ENCODE measurements around the gene CABP5. TPM values are rescaled to one million over a fixed set of nuclear protein-coding genes. Genes with fewer than 3 reads are reported as not detected.
"Not testable (repeated sequence)": the region's sequence is repeated elsewhere in the genome, so short reads cannot be mapped to it uniquely, and the experiment has no call there.

The CABP5 gene
- total RNA-seq = not detected in 2 replicates

- Mint-ChIP-seq H3K27me3 (peaks cover 3% of the 10 kb centered on the region), H3K4me3 (no peak within 1 kb of the TSS), H3K36me3 (ENCODE audit: low read depth) (no peaks in the 10 kb centered on the region), H3K27ac (peak within 1 kb of the TSS; percentile 31), H3K9me3 (peaks cover 4% of the 10 kb centered on the region), H3K4me1 (no peaks in the 10 kb centered on the region)
- no peak for DNase-seq
- intact Hi-C loops (cut with micrococcal nuclease) = no loop called here
Observed at GRCh38 chr19:48043675-48044258, at the start of gene CABP5. Gene CABP5, minus strand, starts transcription at chr19:48044079. Its CDS starts 157 bp downstream, at chr19:48043922.

- DNase-seq; H3K9me3 Mint-ChIP-seq; intact Hi-C loops (cut with micrococcal nuclease); H3K4me1 Mint-ChIP-seq; H3K27me3 Mint-ChIP-seq; H3K27ac Mint-ChIP-seq; H3K4me3 Mint-ChIP-seq: not testable (repeated sequence)
- H3K36me3 Mint-ChIP-seq (ENCODE audit: low read depth) = peaks cover 25% of the 10 kb centered on the region
Observed at GRCh38 chr19:48091111-48091718, 47.3 kb upstream of the CABP5 start.

- DNase-seq = no peak
- intact Hi-C loops (cut with micrococcal nuclease) = no loop called here
- no peaks in the 10 kb centered on the region for H3K4me1 Mint-ChIP-seq
- H3K27me3 Mint-ChIP-seq = no peaks in the 10 kb centered on the region
- H3K36me3 Mint-ChIP-seq (ENCODE audit: low read depth) = peaks cover 20% of the 10 kb centered on the region
- H3K27ac Mint-ChIP-seq = no peak overlapping the region
- H3K9me3 Mint-ChIP-seq = no peaks in the 10 kb centered on the region
- H3K4me3 Mint-ChIP-seq = no peak overlapping the region
Observed at GRCh38 chr19:48090281-48090802, 46.5 kb upstream of the CABP5 start.

- H3K27me3 Mint-ChIP-seq; DNase-seq; H3K4me1 Mint-ChIP-seq; H3K4me3 Mint-ChIP-seq; H3K27ac Mint-ChIP-seq; H3K36me3 Mint-ChIP-seq (ENCODE audit: low read depth); intact Hi-C loops (cut with micrococcal nuclease); H3K9me3 Mint-ChIP-seq: not testable (repeated sequence)
Observed at GRCh38 chr19:48088991-48089390, 45.1 kb upstream of the CABP5 start.

GRCh38 chr19:48085904-48086864, 42.3 kb upstream of the CABP5 start:
- H3K4me1 Mint-ChIP-seq = no peaks in the 10 kb centered on the region
- no peak for DNase-seq
- H3K4me3 Mint-ChIP-seq = no peak overlapping the region
- H3K27me3 Mint-ChIP-seq = no peaks in the 10 kb centered on the region
- intact Hi-C loops (cut with micrococcal nuclease) = no loop called here
- H3K9me3 Mint-ChIP-seq = no peaks in the 10 kb centered on the region
- H3K36me3 Mint-ChIP-seq (ENCODE audit: low read depth) = no peaks in the 10 kb centered on the region
- no peak overlapping the region for H3K27ac Mint-ChIP-seq

- Mint-ChIP-seq H3K4me3 (no peak overlapping the region), H3K9me3 (no peaks in the 10 kb centered on the region), H3K27ac (no peak overlapping the region), H3K4me1 (no peaks in the 10 kb centered on the region), H3K36me3 (ENCODE audit: low read depth) (no peaks in the 10 kb centered on the region), H3K27me3 (no peaks in the 10 kb centered on the region)
- intact Hi-C loops (cut with micrococcal nuclease) = no loop called here
- DNase-seq = no peak
Observed at GRCh38 chr19:48085076-48085475, 41.2 kb upstream of the CABP5 start.

GRCh38 chr19:48081106-48081505, 37.2 kb upstream of the CABP5 start:
- Mint-ChIP-seq H3K27me3 (no peaks in the 10 kb centered on the region), H3K4me1 (no peaks in the 10 kb centered on the region), H3K9me3 (no peaks in the 10 kb centered on the region), H3K4me3 (no peak overlapping the region), H3K27ac (no peak overlapping the region), H3K36me3 (ENCODE audit: low read depth) (peaks cover 2% of the 10 kb centered on the region)
- intact Hi-C loops (cut with micrococcal nuclease) = no loop called here
- DNase-seq = no peak

- H3K27ac Mint-ChIP-seq; H3K9me3 Mint-ChIP-seq; intact Hi-C loops (cut with micrococcal nuclease); H3K4me1 Mint-ChIP-seq; H3K4me3 Mint-ChIP-seq; DNase-seq; H3K36me3 Mint-ChIP-seq (ENCODE audit: low read depth); H3K27me3 Mint-ChIP-seq: not testable (repeated sequence)
Observed at GRCh38 chr19:48070177-48070769, 26.4 kb upstream of the CABP5 start.

GRCh38 chr19:48069435-48069834, 25.6 kb upstream of the CABP5 start:
- no peak for DNase-seq
- Mint-ChIP-seq H3K4me1 (no peaks in the 10 kb centered on the region), H3K27ac (no peak overlapping the region), H3K36me3 (ENCODE audit: low read depth) (peaks cover 5% of the 10 kb centered on the region), H3K27me3 (no peaks in the 10 kb centered on the region), H3K9me3 (no peaks in the 10 kb centered on the region), H3K4me3 (no peak overlapping the region)
- intact Hi-C loops (cut with micrococcal nuclease) = no loop called here

- Mint-ChIP-seq H3K4me3 (no peak overlapping the region), H3K27ac (no peak overlapping the region), H3K9me3 (no peaks in the 10 kb centered on the region), H3K4me1 (no peaks in the 10 kb centered on the region), H3K36me3 (ENCODE audit: low read depth) (no peaks in the 10 kb centered on the region), H3K27me3 (no peaks in the 10 kb centered on the region)
- intact Hi-C loops (cut with micrococcal nuclease) = no loop called here
- DNase-seq = no peak
Observed at GRCh38 chr19:48064509-48064908, 20.6 kb upstream of the CABP5 start.

- DNase-seq = no peak
- Mint-ChIP-seq H3K27me3 (no peaks in the 10 kb centered on the region), H3K27ac (no peak overlapping the region), H3K36me3 (ENCODE audit: low read depth) (no peaks in the 10 kb centered on the region), H3K9me3 (no peaks in the 10 kb centered on the region), H3K4me3 (no peak overlapping the region), H3K4me1 (no peaks in the 10 kb centered on the region)
- intact Hi-C loops (cut with micrococcal nuclease) = no loop called here
Observed at GRCh38 chr19:48061401-48062344, 17.8 kb upstream of the CABP5 start.

GRCh38 chr19:48060381-48060780, 16.5 kb upstream of the CABP5 start:
- Mint-ChIP-seq H3K27ac (no peak overlapping the region), H3K27me3 (no peaks in the 10 kb centered on the region), H3K36me3 (ENCODE audit: low read depth) (no peaks in the 10 kb centered on the region), H3K9me3 (no peaks in the 10 kb centered on the region), H3K4me1 (no peaks in the 10 kb centered on the region), H3K4me3 (no peak overlapping the region)
- intact Hi-C loops (cut with micrococcal nuclease) = no loop called here
- DNase-seq = no peak

GRCh38 chr19:48059331-48059730, 15.5 kb upstream of the CABP5 start:
- no peaks in the 10 kb centered on the region for H3K9me3 Mint-ChIP-seq
- no peaks in the 10 kb centered on the region for H3K27me3 Mint-ChIP-seq
- no peak overlapping the region for H3K27ac Mint-ChIP-seq
- no peaks in the 10 kb centered on the region for H3K36me3 Mint-ChIP-seq (ENCODE audit: low read depth)
- no peaks in the 10 kb centered on the region for H3K4me1 Mint-ChIP-seq
- intact Hi-C loops (cut with micrococcal nuclease) = no loop called here
- no peak for DNase-seq
- H3K4me3 Mint-ChIP-seq = no peak overlapping the region
